GM12872 (cell line): ENCODE results near the gene TREX2.

Experiments used
- CTCF ChIP-seq: IDR thresholded peaks from 3 replicates; pipeline ENCODE4 v1.5.1; 2011; ENCODE audit warnings: low read depth, mild to moderate bottlenecking, low read length, moderate library complexity; ENCODE audit not compliant: insufficient read depth

Gene TREX2

GRCh38 chrX:153491351-153491914 lies 45.6 kb upstream of the TREX2 start:
- no peak for TF ChIP-seq CTCF

GRCh38 chrX:153490217-153490930 lies 44.5 kb upstream of the TREX2 start:
- TF ChIP-seq CTCF, result no peak

GRCh38 chrX:153488231-153488914 lies 42.5 kb upstream of the TREX2 start:
- TF ChIP-seq CTCF, result no peak

GRCh38 chrX:153487590-153488071 lies 41.8 kb upstream of the TREX2 start:
- TF ChIP-seq CTCF, result no peak

- TF ChIP-seq CTCF, result no peak
These were observed 40.3 kb upstream of the TREX2 start for GRCh38 chrX:153486171-153486570.

- TF ChIP-seq CTCF, result no peak
These were observed 39.7 kb upstream of the TREX2 start for GRCh38 chrX:153485396-153486080.
